Stimulated activated CD4-positive, alpha-beta T cell treated with anti-CD3 and anti-CD28 coated beads, Interleukin-1b, Interleukin-23, amount 100 ng/mL, for 4 hours (primary cell): ENCODE data around the gene MRPS7.
A peak's percentile ranks its signal among the peaks of the same experiment; 100 is the strongest.
"Not testable (repeated sequence)": the region's sequence is repeated elsewhere in the genome, so short reads cannot be mapped to it uniquely, and the experiment has no call there.

Experiments used
- DNase-seq, 2 donors: peaks; one replicate each; pipeline ENCODE4 v3.0.0-alpha.2; 2020; ENCODE audit warnings: low read depth in 2 of 2

MRPS7 gene

DNA sequence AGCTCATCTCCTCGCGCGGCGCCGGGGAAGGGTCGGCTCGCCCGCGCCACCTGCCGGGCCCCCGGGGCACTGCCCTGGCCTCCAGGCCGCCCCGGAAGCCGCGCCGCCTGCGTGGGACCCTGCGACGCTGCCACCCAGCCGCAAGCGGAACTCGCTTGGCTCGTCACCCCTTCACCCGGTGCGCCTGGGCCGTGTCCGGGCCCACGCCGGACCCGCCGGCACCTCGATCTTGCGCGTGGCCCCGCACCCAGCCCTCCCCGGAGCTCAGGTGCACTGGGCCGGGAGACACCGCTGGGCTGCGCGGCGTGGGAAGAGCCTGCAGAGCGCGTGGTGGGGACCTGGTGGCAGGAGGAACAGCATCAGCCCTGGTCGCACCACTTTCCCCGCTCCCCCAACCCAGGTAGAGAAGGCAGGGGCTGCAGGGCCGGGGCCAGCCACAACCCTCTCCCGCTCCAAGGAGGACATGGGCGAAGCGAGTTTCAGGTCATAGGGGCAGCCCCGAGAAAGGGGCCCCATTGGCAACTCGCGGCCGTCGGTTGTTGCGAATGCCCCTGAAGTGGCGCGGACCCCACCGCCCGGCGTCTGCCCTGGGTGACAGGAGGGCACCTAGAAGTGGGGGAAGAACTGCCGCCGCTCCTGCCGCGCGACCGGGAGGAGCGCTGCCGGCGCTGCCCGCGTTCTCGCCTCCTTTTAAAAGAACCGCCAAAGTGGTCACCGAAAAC is 9.7 kb downstream of the MRPS7 start:
- peak; percentile 87 to 89 for DNase-seq

DNA sequence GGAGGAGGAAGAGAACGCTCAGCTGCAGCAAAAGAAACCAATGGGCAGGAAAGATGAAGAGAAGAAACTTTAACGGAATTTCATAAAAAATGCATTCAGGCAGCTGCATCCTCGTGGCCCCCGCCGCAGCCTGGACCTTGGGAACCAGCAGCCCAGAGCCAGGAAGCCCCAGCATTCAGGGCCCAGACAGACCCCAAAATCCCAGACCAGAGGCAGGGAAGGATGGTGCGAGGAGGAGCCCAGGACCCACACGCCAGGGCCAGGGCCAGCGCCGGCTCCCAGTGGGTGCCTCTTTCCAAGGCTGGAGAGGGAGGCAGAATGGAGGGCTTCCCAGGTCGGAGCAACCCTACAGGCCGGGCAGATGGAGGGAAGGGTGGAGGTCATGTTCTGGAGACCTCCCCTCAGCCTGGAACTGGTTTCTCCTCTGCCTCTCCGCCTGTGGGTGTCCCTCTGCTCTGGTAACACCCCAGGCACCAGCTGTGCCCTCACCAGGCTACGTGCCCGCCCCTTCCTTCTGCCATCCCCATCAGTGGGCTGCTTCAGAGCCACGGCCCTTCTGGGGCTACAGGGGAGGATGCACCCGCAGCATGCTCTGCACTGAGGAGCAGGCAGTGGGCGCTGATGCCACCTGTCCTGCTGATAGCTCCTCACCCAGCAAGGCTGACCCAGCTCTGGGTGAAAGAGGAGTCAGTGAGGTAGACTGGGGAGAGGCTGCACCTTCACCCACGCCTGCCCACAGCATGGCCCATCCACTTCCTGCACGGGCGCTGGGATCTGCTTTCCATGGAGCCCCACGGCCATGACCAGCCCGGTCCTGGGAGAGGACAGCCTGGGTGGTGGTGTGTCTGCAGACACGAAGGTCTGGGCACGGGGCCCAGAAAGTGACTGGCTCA is 10.5 kb downstream of the MRPS7 start:
- DNase-seq, result no peak

DNA sequence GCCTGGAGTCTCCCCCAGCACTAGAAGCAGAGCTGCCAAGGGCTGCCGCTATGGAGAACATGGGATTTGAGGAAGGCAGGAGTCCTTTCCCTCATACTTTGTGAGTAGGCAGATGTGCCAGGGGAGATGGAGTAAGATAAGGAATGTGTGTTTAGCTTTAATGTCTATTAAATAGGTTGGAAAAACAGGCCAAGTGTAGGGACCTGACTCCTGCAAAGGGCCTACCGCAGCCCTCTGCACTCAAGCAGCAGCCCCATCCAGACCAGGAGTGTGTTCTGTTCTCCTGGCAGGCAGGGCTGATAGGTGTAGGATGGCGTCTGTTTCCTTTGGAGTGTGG is 11.1 kb downstream of the MRPS7 start:
- DNase-seq, result no peak

DNA sequence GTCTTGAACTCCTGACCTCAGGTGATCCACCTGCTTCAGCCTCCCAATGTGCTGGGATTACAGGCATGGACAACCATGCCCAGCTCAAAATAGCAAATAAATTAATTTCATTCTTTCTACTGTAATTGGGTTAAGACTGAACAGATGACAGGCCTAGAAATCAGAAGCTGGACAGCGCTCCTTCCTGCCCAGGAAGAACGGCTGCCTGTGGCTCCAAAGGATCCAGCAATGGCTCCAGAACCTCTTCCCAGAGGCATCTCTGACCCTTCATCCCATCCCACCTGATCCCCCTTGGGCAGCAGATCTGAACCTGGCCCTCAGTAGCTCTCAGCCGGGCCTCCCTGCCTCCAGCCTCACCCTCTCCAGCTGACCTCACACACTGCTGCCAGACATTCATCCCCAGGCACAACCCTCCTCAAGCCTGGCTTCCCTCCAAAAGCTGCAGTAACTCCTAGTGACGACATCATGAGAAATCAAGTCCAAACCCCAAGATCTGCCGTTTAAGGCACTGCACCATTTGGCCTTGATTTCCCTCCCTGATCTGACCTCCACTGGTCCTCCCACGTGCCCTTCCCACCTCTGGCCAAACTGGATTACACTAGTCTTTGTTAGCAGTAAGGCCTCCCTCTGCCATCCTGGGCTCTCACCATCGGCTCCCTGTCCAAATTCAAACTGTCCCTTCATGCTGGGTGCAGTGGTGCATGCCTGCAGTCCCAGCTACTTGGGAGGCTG is 12.5 kb downstream of the MRPS7 start:
- no peak for DNase-seq

DNA sequence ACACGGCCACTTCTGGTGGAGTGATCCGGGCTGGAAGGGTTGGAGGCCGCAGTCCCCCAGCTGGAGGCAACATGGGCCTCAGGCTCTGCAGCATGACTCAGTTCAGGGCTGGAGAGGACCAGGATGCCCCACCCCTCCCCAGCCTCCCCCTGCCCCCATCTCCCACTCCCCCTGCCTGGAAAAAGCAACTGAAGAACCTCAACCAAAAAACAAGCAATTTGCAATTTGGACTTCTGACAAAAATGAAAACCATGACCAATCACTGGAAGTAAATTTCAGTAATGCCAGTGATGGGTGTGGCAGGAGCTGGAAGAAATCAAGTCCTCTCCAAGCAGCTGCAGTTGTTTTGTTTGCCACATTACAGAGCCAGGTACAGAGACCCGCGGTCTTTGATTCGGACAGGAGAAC is 16.0 kb downstream of the MRPS7 start:
- no peak for DNase-seq

DNA sequence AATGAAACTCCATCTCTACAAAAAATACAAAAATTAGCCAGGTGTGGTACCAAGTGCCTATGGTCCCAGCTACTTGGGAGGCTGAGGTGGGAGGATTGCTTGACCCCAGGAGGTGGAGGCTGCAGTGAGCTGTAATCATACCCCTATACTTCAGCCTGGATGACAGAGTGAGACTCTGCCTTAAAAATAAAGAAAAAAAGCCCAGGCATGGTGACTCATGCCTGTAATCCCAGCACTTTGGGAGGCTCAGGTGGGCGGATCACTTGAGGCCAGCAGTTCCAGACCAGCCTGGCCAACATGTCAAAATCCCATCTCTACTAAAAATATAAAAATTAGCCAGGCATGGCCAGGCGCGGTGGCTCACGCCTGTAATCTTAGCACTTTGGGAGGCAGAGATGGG is 18.5 kb downstream of the MRPS7 start:
- DNase-seq, result not testable (repeated sequence)

DNA sequence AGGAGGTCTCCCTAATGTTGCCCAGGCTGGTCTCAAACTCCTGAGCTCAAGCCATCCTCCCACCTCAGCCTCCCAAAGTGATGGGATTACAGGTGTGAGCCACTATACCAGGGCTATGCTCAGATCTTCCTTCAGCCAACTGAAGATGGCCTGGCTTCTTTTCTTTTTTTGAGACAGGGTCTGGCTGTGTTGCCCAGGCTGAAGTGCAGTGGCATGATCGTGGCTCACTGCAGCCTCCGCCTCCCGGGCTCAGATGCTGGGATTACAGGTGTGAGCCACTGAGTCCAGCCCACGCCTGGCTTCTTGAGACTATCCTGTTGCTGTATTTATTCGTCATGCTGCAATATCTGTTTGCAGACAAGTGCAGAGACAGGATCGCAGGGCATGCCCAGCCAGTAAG is 23.4 kb downstream of the MRPS7 start:
- DNase-seq, result no peak

DNA sequence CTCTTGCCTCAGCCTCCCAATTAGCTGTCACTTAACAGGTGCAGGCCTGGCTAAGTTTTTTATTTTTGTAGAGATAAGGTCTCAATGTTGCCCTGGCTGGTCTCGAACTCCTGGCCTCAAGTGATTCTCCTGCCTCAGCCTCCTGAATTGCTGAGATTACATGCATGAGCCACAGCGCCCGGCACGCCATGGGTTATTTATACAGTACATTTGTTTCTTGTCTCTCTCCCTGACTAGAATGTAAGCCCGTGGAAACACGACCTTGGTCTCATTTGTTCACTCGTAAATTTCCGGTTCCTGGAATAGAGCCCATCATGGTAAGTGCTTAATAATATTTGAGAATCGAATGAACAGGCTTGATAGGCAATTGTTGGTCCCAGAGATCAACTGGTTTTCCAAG is 25.5 kb downstream of the MRPS7 start:
- DNase-seq, result no peak

DNA sequence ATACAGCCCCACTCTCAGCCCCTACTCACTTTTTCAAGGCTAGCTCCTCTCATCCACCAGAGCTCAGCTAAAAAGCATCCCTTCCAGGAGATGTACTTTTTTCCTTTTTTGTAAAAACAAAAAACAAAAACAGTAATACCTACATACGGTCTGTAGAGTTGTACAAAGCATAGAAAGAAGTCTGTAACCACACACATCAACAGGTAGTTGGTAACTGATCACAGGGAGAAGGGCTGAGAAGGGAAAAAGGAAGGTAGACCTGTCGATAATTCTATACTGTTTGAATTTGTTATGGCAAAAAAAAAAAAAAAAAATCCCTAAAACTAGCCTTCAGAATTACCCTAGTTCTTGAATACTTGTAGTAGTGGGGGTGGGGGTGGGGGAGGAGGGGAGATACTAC is 26.7 kb downstream of the MRPS7 start:
- no peak for DNase-seq

DNA sequence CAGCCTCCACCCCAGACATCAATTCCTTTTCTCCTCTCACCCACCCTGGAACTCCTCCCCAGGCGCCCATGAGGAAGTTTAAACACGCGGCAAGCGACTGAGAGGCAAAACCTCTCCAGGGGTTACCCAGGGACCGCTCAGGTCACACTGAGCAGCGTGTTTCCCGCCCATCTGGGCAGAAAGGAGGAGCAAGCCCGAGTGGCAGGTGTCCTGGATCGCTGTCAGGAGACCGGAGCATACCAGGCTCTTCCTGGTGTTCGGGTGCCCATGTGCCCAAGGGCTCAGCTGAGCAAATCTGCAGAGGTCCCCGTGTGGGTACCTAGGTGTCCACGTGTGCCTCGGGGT is 27.1 kb downstream of the MRPS7 start:
- DNase-seq, result peak; percentile 25 to 32

DNA sequence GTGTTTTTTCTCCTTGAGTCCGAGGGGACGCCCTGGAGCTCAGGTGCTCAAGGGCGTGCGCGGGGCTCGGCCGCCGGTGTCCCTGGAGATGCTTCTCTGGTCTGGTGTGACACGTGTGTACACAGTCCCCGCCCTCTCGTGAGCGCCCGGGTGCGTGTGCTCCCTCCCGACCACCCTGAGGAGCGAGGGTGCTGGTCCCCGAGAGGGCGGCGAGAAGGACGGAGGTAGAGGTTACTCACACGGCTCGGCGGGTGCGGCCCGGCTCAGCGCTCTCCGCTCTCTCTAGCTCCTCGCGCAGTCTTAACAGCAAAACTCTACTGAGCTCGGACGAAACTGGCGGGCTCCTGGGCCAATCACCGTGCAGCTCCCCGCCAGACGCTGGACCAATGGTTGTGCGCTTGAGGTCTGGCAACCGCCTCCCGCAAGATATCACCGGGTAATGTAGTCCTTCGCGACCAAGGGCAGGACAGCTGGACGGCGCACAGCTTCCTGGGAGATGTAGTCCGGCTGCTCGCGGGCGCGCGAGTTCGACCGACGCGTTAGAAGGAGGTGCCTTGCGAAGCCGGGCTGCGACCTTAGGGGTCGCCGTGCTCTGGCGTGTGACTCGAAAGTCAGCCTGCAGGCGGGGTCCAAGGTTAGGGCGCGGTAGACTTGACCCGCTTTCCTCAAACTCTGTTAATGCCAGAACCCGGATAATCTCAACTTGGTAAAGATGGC is 27.6 kb downstream of the MRPS7 start, which contains the start of gene SLC25A19:
SLC25A19 (minus strand) TSS at position 319 of the 717 bp plus-strand sequence. CDS start 2,669 bp downstream, outside the sequence.
- DNase-seq, result peak; percentile 86 to 91

DNA sequence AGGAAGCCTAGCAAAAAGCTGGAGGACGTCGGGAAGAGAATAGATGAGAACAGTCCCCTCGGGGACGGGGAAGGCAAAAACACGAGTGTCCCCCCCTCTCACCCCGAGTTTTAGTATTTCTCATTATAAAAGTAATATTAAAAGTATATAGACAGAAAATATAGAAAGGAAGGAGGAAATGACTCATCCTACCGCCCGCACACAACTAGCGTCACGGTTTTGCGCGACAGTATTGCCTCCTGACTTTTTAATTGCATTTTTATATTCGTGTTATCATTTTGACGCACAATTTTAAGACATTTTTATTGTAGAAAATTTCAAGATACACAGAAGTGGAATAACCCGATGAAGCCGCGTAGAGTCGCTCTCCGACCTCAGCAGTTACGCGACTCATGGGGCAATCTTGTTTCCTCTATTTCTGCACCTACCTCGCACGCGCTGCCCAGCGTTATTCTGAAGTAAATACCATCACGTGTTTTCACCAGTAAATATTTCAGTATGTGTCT is 28.2 kb downstream of the MRPS7 start:
- peak; percentile 46 to 61 for DNase-seq

DNA sequence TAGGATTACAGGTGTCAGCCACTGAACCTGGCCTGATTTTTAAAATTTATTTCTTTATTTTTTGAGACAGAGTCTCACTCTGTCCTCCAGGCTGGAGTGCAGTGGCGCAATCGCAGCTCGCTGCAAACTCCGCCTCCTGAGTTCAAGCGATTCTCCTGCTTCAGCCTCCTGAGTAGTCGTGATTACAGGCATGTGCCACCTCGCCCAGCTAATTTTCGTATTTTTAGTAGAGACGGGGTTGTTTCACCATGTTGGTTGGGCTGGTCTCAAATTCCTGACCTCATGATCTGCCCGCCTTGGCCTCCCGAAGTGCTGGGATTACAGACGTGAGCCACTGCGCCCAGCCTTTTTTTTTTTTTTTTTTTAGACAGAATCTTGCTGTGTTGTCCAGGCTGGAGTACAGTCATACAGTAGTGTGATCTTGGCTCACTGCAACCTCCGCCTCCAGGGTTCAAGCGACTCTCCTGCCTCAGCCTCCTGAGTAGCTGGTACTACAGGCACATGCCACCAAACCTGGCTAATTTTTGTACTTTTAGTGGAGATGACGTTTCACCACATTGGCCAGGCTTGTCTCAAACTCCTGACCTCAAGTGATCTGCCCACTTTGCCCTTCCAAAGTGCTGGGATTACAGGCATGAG is 31.2 kb downstream of the MRPS7 start:
- DNase-seq, result not testable (repeated sequence)

DNA sequence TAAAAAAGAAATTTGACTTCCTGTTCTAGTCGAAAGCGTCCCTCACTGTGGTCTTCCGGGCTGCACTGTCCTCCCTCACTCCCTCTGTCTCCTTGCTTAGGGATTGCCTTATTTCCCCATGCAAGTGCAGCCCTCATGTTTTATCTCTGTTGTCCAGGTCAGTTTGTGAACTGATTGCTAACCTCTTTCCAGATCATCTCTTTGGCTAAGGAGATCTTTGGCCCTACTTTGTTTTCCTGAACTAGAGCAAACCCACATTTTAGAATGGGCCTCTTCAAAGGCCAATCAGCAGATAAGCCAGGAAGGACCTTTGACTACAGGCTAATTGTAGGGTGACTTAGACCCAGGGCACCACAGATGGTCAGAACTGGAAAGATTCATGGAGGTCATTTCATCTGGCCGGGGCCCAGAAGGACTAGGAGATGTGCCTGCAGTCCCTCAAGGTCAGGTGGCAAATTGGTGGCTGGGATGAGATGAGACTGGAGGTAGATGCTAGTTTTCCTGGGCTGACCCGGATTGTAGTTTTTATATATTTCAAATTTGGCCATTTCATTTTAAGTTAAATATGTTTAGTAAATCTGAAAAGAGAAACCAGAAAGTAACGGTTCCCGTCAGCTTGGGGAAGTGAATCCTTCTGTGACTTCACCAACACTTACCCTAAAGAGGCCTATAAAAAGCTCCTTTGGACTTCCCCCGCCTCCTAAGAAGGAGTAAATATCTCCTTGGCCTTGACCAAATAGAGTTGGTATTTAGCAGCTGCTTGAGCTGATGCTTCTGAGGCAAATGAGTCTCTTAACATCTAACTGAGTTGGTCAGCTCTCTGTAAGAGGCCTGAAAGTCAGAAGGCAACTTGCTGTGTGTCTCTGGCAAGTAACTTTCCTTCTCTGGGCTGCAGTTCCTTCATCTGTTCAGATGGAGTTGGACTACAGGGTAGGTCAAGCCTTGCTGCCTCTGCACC is 33.8 kb downstream of the MRPS7 start:
- DNase-seq, result no peak

DNA sequence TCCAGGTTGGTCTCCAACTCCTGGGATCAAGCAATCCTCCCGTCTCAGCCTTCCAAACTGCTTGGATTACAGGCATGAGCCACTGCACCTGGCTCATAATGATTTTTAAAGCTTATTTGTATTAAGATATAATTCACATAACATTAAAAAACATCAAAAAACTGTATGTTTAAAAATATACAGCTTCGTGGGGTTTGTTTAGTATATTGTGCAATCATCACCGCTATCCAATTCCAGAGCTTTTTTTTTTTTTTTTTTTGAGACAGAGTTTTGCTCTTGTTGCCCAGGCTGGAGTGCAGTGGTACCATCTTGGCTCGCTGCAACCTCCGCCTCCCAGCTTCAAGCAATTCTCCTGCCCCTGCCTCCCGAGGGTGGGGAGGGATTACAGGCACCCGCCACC is 38.6 kb downstream of the MRPS7 start:
- no peak for DNase-seq

DNA sequence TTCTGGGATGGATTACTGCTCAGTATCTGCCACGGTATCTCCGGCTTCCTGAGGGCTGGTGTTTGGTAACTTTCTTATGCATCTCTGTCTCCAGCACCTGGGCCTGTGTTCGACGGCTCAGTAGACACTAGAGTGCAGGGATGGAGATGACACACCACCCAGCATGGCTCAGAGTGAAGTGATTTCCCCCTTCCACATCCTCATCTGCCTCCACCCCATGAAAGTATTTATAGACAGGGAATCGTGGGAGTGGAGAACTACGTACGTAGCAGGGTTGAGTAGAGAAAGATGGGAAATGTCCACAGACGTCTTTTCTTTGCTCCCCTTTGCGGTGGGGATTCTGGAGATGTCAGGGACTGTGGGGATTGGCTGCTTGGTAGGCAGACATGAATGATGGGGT is 39.4 kb downstream of the MRPS7 start:
- DNase-seq, result no peak

DNA sequence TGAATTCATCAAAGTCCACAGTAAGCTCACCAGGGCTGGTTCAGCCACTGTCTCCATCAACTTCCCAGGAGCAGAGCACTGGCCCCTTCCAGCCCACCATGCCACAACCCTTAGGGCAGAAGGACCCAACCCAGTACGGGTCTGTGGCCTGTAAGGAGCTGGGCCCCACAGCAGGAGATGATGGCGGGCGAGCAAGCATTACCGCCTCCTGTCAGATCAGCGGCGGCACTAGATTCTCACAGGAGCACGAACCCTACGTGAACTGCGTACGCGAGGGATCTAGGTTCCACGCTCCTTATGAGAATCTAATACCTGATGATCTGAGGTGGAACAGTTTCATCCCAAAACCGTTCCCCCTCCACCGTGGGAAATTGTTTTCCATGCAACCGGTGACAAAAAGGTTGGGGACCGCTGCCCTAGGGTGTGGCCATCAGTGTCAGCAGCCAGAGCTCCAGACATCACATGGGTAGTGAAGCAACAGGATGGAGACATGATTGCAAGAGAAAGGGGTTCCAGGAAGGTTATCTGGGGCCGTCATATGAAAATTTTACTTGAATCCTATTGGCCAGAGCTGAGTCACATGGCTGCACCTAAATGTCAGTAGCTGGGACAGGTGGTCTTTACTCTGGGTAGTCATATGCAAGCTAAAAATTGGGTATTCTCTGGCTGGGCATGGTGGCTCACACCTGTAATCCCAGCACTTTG is 40.0 kb downstream of the MRPS7 start:
- DNase-seq, result no peak

DNA sequence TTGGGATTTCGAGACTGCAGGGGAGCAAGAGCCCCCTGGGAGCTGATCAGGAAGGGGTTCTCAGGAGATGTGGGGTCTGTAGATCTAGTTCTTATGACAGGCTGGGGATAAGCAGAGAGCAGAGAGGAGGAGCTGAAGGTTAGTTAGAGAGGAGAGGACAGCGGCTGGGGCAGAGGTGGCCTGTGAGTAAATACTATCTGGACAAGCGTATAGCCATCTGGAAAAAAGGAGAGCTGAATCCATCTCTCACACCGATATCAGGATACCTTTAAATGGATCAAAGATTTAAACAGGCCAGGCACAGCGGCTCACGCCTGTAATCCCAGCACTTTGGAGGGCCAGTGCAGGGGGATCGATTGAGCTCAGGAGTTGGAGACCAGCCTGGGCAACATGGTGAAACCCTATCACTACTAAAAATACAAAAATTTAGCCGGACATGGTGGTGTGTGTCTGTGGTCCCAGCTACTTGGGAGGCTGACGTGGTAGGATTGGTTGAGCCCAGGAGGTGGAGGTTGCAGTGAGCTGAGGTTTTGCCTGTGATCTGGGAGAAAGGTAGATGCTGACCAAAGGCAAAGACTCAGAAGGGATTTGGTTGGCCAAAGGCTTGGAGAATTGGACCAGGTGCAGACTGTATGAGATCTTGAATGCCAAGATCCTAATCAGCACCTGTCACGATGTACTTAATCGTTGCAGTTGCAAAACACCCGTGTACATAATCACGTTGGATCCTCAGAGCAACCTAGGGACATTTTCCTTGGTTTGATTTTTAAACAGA is 46.5 kb downstream of the MRPS7 start:
- no peak for DNase-seq
